PC-9 (cell line): ENCODE results near the gene PLXNA3.

Experiments
- CTCF ChIP-seq: fragments of 200-600 bp; sonication (generic); conservative IDR thresholded peaks from 2 replicates; pipeline ENCODE4 v1.6.1; 2017; ENCODE audit warnings: mixed run types, antibody characterized with exemption, mild to moderate bottlenecking, moderate library complexity
- EZH2 ChIP-seq: fragments of 200-600 bp; sonication (generic); IDR thresholded peaks from 2 replicates; pipeline ENCODE4 v1.8.0; 2017; ENCODE audit warnings: antibody characterized with exemption, low read depth

DNA sequence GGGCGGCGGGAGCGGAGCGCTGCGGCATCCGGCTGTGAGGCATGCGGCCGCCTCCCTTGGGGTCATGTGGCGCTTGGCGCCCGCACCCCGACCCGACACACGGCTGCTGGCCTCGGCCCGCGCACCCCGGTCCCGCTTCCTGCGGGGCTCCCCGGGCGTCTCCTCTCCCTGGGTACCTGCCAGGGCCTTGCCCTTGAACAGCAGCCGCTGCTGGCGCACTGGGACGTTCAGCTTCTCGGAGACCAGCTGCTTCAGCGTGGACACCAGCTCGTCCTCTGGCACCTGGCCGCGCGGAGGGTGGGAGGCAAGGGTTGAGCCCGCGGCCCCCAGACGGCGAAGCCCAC is 27.9 kb downstream of the PLXNA3 start:
- TF ChIP-seq CTCF: no peak
- no peak for TF ChIP-seq EZH2
